HG03457 (cell line): Measurements from ENCODE around the gene OR52E5.

ENCODE experiments used
- ATAC-seq: cut with Tn5 transposase; IDR thresholded peaks from one replicate; pipeline ENCODE4 v1.9.1; 2021; ENCODE audit warnings: moderate number of reproducible peaks; ENCODE audit not compliant: unreplicated experiment

Gene OR52E5

DNA sequence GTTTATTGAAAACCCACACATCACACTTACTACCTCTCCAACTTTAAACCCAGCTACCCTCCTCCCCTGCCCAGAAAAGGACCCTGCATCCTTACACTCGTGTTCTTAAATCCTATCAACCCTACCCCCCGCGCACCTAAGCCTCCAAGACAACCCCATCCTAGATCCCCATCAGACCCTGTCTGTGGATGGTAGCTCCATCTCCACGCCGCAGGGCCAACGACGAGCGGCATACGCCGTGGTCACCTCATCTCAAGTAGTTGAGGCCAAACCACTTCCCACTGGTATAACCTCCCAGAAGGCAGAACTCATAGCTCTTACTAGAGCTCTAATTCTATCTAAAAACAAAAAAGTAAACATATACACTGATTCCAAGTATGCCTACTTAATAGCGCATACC is 39.7 kb downstream of the OR52E5 start:
- ATAC-seq, result no peak

DNA sequence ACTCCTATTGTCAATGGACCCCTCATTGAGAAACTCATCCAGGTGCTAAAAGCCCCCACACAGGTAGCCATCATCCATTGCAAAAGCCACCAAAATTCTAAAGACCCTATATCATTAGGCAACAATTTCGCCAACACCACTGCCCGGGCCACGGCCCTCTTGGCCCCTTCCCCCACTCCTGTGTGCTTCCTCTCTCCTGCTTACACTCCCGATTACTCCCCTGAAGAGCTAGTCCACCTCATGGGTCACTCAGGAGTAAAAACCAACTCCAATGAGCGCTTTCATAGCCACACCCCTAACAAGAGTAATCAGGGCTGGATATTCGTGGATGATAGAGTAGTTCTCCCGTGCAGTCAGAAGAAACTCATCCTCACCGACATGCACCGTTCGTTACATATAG is 40.1 kb downstream of the OR52E5 start:
- no peak for ATAC-seq

DNA sequence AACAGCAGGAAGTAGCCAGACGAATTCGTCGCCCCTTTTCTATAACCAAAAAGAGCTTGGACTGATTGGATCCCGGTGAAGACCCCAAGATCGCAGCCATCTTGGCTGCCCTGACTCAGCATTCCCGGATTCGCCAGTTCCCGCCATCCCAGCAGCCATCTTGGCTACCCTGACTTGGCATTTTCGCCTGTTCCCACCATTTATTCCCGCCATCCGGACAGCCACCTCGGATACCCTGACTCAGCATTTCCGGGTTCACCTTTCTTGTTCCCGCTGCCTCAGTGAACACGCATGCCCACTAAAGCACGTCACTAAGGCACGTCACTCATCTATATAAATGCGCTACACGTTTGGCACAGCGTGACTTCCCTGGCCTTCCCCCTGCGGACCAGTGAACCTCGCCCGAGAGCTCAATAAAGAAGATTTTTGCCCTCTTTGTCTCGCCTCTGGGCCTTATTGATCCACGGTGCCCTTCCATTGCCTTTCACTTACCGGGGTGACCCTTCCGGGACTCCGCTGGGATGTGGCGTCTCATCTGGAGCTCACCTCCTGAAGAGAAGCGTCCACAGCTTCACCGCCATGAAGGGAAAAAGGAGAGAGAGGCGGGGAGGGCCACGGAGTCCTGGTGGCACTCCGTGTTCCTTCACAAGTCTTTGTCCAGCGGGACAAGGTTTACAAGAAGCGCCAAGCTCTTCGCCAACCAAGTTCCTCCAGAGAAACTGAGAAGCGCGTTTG is 45.0 kb downstream of the OR52E5 start:
- no peak for ATAC-seq

DNA sequence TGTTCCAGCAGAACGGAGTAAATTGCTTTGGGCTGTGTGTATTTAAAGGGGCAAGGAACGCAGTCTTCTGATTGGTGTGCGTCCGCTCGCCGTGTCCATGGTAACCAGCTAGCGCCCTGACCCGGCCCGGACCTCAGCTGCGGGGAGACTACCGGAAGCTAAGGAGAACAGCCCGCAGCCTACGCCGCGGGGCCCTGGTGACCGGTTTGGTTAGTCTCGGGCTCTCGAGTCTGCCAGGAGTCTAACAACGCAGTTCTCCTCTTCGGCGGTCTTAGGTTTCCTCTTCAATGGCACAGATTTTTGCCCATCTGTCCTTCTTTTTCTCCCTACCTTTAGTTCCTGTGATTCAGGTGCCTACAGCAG is 45.6 kb downstream of the OR52E5 start:
- no peak for ATAC-seq

DNA sequence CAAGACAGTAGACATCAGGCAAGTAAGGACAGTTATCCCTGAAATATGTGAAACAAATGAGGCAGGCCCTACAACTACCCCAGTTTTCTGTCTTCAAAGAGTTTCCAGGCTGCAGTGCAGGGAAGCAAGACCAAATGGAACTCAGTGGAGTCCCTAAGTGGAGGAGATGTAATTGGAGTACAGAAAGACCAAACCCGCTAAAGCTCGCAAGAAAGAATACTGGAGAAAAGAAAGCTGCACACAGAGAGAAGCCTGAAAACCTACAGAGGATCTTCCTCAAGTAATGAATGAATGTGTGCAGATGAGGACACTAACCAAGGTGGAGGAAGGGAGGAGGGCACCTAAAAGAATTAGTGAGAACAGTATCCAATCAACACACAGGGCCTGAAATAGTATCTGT is 47.7 kb downstream of the OR52E5 start:
- ATAC-seq, result no peak

DNA sequence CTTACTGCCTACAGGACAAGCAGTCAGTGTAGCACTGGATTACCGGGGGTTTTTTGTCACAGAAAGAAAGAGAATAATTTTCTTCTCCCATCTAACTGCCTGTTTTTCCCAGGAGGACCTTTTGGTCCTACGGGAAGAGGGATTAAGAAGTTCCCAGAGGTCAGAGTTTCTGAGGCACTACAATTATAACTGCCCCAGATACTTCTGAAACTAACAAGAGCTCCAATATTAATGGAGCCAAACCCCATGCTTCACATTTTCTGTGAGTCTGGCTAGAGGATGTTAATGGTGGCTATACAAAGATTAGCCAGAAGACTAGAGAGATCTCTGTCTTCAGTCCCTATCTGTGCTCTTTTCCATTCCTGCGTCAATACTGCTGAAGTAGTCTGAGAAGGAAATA is 48.9 kb downstream of the OR52E5 start, which contains the start of gene OR56A3:
Gene OR56A3, plus strand, starts transcription at position 301 of the 400 bp plus-strand sequence. CDS start 5,096 bp downstream, outside the sequence.
- ATAC-seq, result no peak
